Colon (tissue), 2 donors: Measurements from ENCODE around the gene MRC2.

Experiments
- FAIRE-seq: peaks from 2 replicates; lab custom pipeline; 2012; peaks lifted over from hg19 to GRCh38; lab: Jason Lieb, UNC
- donor health status: control.
- donor health status: control.

Gene MRC2

DNA sequence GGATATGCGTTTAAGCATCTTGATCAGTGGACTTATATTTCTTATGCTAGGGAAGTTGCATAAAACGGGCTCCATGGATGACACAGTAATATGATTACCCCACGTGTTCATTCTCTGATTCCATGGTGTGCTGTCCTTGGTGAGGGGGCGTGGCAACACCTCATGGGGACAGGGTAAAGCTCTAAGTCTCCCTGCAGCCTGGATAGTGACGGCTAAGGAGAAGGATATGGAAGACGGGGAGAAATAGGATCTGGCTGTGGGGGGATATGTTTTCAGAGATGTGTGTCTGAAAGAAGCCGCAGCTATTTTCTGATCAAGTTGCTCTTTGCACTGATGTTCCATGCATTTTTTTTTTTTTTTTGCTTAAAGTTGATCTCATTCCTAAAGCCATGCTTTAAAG lies 96.4 kb downstream of the MRC2 start:
- no peak for FAIRE-seq

- FAIRE-seq, result no peak
Measured at GRCh38 chr17:62724398-62725146, 97.1 kb downstream of the MRC2 start.

DNA sequence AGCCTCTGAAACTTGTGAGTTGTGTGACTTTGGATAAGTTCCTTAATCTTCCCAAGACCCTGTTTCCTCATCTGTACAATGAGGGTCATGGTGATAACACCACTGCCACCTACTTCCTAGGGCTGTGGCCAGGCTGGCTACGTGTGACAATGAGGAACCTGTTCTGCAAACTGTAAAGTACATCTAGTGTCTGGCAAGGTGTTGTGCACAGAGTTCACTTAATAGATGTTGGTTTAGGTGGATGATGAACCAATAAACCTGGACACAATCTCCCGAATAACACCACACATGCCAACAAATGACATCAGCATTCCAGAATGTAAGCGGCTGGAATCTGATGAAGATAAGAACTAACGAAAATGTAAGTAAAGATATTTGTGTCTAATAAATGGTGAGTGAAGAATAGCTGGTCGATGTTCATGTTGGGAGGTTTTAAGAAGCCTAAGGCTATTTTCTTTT lies 98.3 kb downstream of the MRC2 start:
- FAIRE-seq, result no peak

DNA sequence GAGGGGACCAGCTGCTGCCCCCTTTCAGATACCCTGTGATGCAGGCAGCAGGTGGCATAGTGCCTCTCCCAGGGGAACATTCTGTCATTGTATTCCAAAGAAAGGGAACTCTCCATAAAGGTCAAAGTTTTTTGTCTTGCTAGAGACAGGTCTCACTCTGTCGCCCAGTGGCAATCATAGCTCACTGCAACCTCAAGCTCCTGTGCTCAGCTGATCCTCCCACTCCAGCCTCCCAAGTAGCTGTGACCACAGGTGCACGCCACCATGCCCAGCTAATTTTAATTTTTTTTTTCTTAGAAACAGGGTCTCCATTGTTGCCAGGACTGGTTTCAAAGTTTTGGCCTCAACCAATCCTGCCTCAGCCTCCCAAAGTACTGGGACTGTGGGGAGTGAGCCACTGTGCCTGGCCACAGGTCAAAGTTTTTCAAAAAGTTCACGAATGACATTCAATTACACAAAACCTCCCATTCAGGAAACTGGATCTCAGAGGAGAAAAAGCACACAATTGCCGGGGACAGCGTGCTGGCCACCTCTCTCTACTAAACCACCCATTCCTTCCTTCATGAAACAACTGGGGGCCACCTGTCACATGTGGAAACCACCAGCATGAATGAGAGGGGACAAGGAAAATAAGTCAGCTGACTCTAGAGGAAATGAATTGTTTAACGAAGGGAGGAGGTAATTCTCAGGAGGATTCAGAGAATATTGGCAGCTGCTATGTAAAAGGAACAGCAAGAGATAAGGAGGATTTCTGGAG lies 100.6 kb downstream of the MRC2 start:
- FAIRE-seq, result no peak

- FAIRE-seq, result no peak
Measured at GRCh38 chr17:62732125-62732524, 104.7 kb downstream of the MRC2 start.

- no peak for FAIRE-seq
Measured at GRCh38 chr17:62735044-62735651, 107.7 kb downstream of the MRC2 start.

DNA sequence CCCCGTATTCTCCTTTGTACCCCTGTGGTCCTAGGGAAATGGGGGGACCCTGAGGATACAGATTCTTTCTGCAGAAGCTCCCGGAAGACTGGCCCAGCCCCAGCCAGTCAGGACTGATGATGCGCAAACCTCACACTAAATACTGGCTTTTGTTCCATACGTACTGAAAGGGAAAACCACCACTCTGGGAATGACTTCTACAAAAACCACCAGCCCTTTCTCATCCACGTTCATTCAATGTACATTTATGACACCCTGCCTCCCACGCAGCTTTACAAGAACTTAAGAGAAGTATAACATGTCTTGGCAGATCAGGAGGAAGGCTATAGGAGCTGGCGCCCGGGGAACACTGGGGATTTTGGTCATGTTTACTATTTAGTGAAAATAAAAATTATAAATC lies 110.0 kb downstream of the MRC2 start:
- FAIRE-seq, result no peak

DNA sequence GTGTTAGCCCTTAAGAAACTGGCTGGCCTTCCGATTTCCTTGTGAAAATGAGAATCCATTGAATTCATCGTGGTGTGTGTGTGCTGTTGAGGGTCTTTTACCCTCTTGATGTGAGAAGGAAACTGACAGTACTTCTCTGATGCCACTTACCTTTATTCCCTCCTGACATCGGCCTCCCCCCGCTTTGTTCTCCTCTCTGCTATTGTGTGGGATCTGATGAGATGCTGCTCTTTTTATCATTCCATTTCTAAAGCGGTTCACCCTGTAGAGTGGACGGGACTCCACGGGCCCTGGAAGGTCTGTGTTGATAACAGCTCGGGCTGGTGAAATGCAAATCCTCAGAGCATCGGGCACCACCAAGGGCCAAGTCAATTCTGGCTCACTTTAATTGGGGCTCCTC lies 110.8 kb downstream of the MRC2 start:
- FAIRE-seq, result no peak

DNA sequence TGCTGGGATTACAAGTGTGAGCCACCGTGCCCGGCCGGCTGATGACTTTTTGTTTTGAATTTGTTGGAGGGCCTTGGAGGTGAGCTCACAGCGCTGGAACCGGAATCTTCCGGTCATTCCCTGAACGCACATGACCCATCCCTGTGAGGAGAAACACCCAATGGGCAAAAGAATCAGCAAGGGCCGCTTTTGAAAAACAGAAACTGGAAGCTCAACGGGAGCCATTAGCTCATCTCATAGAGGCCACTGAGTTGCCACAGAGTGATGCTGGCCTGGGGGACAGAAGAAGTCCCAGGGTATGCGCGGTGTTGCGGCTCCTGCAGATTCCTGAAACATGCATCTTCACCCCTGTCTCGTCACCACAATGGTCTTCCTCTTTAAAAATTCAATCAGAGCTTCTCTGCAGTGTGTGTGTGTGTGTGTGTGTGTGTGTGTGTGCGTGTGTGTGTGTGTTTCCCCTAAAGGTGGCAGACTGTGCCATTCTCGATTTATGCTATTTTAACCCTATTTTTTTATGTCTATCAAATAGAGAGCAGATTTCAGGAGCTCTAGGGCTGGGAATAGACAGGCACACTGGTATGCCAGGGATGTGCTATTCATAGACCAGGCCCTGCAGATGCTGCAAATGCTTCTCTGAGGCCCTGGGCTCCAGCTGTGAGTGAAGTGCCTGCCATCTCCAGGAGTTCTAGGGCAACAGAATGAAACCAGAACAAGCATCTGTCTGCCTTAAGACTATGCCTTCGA lies 112.3 kb downstream of the MRC2 start:
- no peak for FAIRE-seq

- no peak for FAIRE-seq
Measured at GRCh38 chr17:62741290-62741689, 113.8 kb downstream of the MRC2 start.
